Fibroblast of upper back skin (primary cell): Measurements from ENCODE around the gene SLC2A11.

Experiments
- DNase-seq: peaks from one replicate; pipeline ENCODE4 v3.0.0-alpha.2; 2013

SLC2A11 gene

GRCh38 chr22:23857606-23858483 is at the start of gene SLC2A11:
Gene SLC2A11, plus strand, starts transcription at chr22:23857875. Its CDS starts 125 bp downstream, at chr22:23858000.
- peak; percentile 98 for DNase-seq

GRCh38 chr22:23812378-23812777 is 45.3 kb upstream of the SLC2A11 start:
- no peak for DNase-seq

- no peak for DNase-seq
Observed at GRCh38 chr22:23815541-23816155, 42.0 kb upstream of the SLC2A11 start.

- no peak for DNase-seq
Observed at GRCh38 chr22:23816156-23816976, 41.3 kb upstream of the SLC2A11 start.

- no peak for DNase-seq
Observed at GRCh38 chr22:23817146-23817545, 40.5 kb upstream of the SLC2A11 start.

- no peak for DNase-seq
Observed at GRCh38 chr22:23818541-23818940, 39.1 kb upstream of the SLC2A11 start.

- DNase-seq, result no peak
Observed at GRCh38 chr22:23820748-23821211, 36.9 kb upstream of the SLC2A11 start.

GRCh38 chr22:23822101-23822671 is 35.5 kb upstream of the SLC2A11 start:
- DNase-seq, result no peak

- no peak for DNase-seq
Observed at GRCh38 chr22:23823331-23823791, 34.3 kb upstream of the SLC2A11 start.

- DNase-seq, result no peak
Observed at GRCh38 chr22:23824476-23825245, 33.0 kb upstream of the SLC2A11 start.

GRCh38 chr22:23825246-23825905 is 32.3 kb upstream of the SLC2A11 start:
- no peak for DNase-seq

GRCh38 chr22:23826510-23827350 is 30.9 kb upstream of the SLC2A11 start:
- peak; percentile 73 for DNase-seq

- no peak for DNase-seq
Observed at GRCh38 chr22:23827351-23827995, 30.2 kb upstream of the SLC2A11 start.

- DNase-seq, result no peak
Observed at GRCh38 chr22:23828800-23829680, 28.6 kb upstream of the SLC2A11 start.

- peak; percentile 95 for DNase-seq
Observed at GRCh38 chr22:23829845-23830372, 27.8 kb upstream of the SLC2A11 start.

GRCh38 chr22:23831261-23831660 is 26.4 kb upstream of the SLC2A11 start:
- no peak for DNase-seq

- DNase-seq, result no peak
Observed at GRCh38 chr22:23831781-23832180, 25.9 kb upstream of the SLC2A11 start.

- no peak for DNase-seq
Observed at GRCh38 chr22:23832226-23833016, 25.3 kb upstream of the SLC2A11 start.
